ENCODE results near the gene SUPV3L1. TPM values are rescaled to one million over a fixed set of nuclear protein-coding genes. Genes with fewer than 3 reads are reported as not detected.
A peak's percentile ranks its signal among the peaks of the same experiment; 100 is the strongest.

The SUPV3L1 gene
- total RNA-seq, 2 experiments from 2014 or later: 45.0 to 47.6 TPM

DNA sequence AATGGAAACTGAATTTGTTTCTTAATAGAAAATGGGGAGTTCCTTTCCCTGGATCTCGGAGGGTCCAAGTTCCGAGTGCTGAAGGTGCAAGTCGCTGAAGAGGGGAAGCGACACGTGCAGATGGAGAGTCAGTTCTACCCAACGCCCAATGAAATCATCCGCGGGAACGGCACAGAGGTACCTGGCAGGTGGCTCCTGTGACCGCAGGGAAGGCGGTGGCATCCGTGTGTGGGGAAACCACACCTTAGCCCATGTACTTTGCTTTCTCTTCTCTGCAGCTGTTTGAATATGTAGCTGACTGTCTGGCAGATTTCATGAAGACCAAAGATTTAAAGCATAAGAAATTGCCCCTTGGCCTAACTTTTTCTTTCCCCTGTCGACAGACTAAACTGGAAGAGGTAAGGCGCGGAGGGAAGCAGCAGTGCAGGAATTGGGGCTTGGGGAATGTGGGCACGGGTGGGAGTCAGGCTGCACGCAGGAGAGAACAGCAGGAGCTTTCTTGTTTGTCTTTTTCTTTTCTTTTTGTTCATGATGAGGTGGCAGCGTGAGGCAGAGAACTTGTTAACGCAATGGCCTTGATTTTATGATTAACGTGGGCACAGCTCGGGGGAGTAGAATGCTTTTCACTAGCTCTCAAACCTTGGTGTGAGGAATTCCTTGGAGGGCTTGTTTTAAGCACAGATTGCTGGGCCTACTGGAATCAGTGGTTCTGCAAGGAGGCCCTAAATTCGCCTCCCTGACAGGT, 52.9 kb downstream of the SUPV3L1 start:
- H3K4me1 Mint-ChIP-seq (ENCODE audit: low read depth): peaks cover 46% of the 10 kb centered on the region
- H3K4me3 Mint-ChIP-seq: peak overlapping the region; percentile 10
- ChIA-PET POLR2A (no interaction called here), CTCF (interaction anchor here (1.2 to 5.0 kb wide), 4 partner anchors 86 to 175 kb away, joined by 5 to 28 read pairs (median 6); no protein-coding TSS in a partner anchor)
- intact Hi-C loops (cut with micrococcal nuclease): no loop called here
- no peak overlapping the region for H3K27ac Mint-ChIP-seq
- H3K36me3 Mint-ChIP-seq: no peaks in the 10 kb centered on the region
- no peaks in the 10 kb centered on the region for H3K9me3 Mint-ChIP-seq
- DNase-seq: peak; percentile 36
- H3K27me3 Mint-ChIP-seq: no peaks in the 10 kb centered on the region

DNA sequence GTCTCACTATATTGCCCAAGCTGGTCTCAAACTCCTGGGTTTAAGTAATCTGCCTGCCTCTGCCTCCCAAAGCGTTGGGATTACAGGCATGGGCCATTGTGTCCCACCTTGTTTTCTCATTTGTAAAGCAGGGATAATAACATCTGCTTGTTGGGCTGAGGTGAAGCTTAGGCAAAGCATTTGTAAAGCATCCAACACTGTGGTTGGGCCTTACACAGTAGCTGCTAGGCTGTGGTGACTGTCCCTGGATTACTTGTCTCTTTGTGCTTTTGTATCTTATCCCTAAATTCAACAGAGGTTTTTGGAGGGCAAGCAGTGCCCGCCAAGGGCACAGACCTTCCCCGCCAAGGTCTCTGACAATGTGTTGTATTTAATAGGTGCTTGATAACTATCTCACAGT, 54.4 kb downstream of the SUPV3L1 start:
- no peak overlapping the region for H3K27ac Mint-ChIP-seq
- ChIA-PET POLR2A (no interaction called here), CTCF (interaction anchor here (0.5 to 1.8 kb wide), 3 partner anchors 85 to 1452 kb away, joined by 3 to 8 read pairs (median 5); no protein-coding TSS in a partner anchor)
- peaks cover 31% of the 10 kb centered on the region for H3K4me1 Mint-ChIP-seq (ENCODE audit: low read depth)
- H3K4me3 Mint-ChIP-seq: no peak overlapping the region
- H3K27me3 Mint-ChIP-seq: no peaks in the 10 kb centered on the region
- H3K9me3 Mint-ChIP-seq: no peaks in the 10 kb centered on the region
- H3K36me3 Mint-ChIP-seq: no peaks in the 10 kb centered on the region
- no peak for DNase-seq
- intact Hi-C loops (cut with micrococcal nuclease): no loop called here

DNA sequence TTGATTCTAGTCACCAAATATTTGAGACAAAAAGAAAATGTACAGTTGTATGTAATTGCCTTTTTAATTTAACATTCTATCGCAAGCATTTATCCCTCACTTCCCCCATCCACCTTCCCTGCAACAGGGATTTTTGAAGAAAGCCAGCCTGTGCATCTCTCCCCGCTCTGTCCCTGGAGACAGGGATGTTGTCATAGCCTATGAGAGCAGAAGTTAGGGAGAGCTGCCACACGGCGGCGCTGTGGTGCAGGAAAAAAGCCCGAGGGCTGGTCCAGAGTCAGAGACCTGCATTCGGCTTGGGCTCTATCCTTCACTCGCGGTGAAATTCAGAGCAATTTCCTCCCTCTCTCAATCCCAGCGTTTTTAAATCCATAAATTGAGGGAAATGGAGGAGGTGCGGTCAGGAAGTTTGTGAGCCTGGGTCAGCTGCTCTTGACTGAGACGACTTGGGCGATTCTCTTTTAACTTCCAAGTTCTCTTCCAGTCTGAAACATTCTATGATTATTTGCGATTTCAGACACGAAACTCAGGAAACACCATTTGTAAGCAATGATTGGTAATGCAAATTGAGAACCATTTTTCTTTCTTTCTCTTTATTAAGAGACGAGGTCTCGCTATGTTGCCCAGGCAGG, 57.6 kb downstream of the SUPV3L1 start:
- CTCF ChIA-PET: interaction anchor here (1.2 to 6.1 kb wide), 9 partner anchors 8 to 271 kb away, joined by 3 to 118 read pairs (median 5); no protein-coding TSS in a partner anchor
- Mint-ChIP-seq H3K4me3 (no peak overlapping the region), H3K9me3 (no peaks in the 10 kb centered on the region), H3K27ac (no peak overlapping the region), H3K4me1 (ENCODE audit: low read depth) (peaks cover 23% of the 10 kb centered on the region), H3K36me3 (no peaks in the 10 kb centered on the region), H3K27me3 (no peaks in the 10 kb centered on the region)
- intact Hi-C loops (cut with micrococcal nuclease): loop anchor here (1.0 to 5.0 kb wide), 4 partner anchors 81 to 270 kb away; no protein-coding TSS in a partner anchor
- POLR2A ChIA-PET: no interaction called here
- DNase-seq: peak; percentile 93

DNA sequence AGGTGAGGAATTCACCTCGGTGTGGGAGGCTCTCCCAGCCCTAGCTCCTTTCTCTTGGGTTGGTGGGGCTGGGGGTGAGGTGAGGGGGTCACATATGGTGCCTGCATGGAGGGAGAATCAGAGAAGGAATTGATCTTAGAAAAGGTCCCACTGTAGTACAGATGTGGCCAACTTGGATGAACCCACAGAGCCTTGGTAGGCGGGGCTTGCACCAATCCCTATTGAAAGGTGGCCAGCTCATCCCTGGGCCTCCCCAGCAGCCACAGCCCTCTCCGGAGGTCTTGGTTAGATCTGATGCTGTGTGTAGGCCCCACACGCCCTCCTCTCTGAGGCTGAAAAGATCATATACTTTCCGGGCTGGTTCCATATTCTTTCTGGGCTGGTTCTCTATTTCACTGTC, 59.1 kb downstream of the SUPV3L1 start:
- POLR2A ChIA-PET: no interaction called here
- H3K27ac Mint-ChIP-seq: no peak overlapping the region
- intact Hi-C loops (cut with micrococcal nuclease): loop anchor here (5.0 kb wide), 1 partner anchor 268 kb away; no protein-coding TSS in a partner anchor
- DNase-seq: no peak
- H3K4me1 Mint-ChIP-seq (ENCODE audit: low read depth): peaks cover 11% of the 10 kb centered on the region
- H3K27me3 Mint-ChIP-seq: no peaks in the 10 kb centered on the region
- CTCF ChIA-PET: interaction anchor here (0.6 to 6.1 kb wide), 11 partner anchors 10 to 270 kb away, joined by 3 to 118 read pairs (median 4); no protein-coding TSS in a partner anchor
- H3K9me3 Mint-ChIP-seq: no peaks in the 10 kb centered on the region
- H3K4me3 Mint-ChIP-seq: no peak overlapping the region
- H3K36me3 Mint-ChIP-seq: no peaks in the 10 kb centered on the region

DNA sequence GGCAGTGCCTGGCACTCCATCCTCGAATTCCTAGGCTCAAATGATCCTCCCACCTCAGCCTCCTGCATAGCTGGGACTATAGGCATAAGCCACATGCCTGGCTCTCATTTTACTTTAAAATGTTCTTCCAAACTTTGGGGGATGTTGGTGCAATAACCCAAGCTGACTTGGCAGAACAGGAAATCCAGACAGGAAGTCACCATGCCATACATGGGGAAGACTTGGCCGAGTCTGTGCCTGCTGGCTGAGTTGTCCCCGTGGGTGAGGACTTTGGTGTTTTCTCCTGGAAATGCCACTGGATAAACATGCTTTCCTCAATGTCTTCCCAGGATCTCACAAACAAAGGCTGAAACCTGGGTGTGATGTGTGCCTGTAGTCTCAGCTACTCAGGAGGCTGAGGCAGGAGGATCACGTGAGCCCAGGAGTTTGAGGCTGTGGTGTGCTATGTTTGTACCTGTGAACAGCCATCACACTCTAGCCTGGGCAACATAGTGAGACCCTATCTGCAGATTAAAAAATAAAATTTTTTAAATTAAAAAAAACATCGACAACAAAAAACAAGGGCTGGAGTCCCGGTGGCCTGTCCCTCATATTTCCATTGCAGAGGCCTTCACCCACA, 59.9 kb downstream of the SUPV3L1 start:
- no peak overlapping the region for H3K27ac Mint-ChIP-seq
- peaks cover 9% of the 10 kb centered on the region for H3K4me1 Mint-ChIP-seq (ENCODE audit: low read depth)
- POLR2A ChIA-PET: no interaction called here
- no peaks in the 10 kb centered on the region for H3K36me3 Mint-ChIP-seq
- intact Hi-C loops (cut with micrococcal nuclease): loop anchor here (5.0 kb wide), 1 partner anchor 267 kb away; no protein-coding TSS in a partner anchor
- CTCF ChIA-PET: interaction anchor here (1.2 to 6.1 kb wide), 6 partner anchors 11 to 167 kb away, joined by 3 to 118 read pairs (median 4); no protein-coding TSS in a partner anchor
- H3K27me3 Mint-ChIP-seq: no peaks in the 10 kb centered on the region
- no peak overlapping the region for H3K4me3 Mint-ChIP-seq
- DNase-seq: no peak
- no peaks in the 10 kb centered on the region for H3K9me3 Mint-ChIP-seq

DNA sequence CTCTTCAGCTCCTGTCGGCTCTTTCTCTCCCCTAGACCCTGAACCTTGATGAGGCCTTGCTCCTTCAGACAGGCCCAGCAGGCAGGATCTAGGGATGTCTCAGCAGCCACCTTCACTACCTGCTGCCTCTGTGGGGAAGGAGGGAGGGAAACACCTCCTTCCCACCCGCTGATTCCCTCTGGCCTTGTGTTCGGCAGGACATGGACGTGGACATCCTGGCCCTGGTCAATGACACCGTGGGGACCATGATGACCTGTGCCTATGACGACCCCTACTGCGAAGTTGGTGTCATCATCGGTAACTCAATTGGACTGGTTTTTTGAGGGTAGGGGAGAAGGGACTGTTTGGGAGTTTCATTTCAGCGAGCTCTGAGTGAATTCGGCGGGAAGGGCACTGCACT, 60.4 kb downstream of the SUPV3L1 start:
- CTCF ChIA-PET: interaction anchor here (0.6 to 6.1 kb wide), 2 partner anchors 152 to 267 kb away, joined by 3 to 118 read pairs; no protein-coding TSS in a partner anchor
- peaks cover 9% of the 10 kb centered on the region for H3K4me1 Mint-ChIP-seq (ENCODE audit: low read depth)
- intact Hi-C loops (cut with micrococcal nuclease): no loop called here
- POLR2A ChIA-PET: no interaction called here
- no peak overlapping the region for H3K27ac Mint-ChIP-seq
- no peaks in the 10 kb centered on the region for H3K27me3 Mint-ChIP-seq
- no peaks in the 10 kb centered on the region for H3K36me3 Mint-ChIP-seq
- no peaks in the 10 kb centered on the region for H3K9me3 Mint-ChIP-seq
- DNase-seq: no peak
- H3K4me3 Mint-ChIP-seq: no peak overlapping the region

DNA sequence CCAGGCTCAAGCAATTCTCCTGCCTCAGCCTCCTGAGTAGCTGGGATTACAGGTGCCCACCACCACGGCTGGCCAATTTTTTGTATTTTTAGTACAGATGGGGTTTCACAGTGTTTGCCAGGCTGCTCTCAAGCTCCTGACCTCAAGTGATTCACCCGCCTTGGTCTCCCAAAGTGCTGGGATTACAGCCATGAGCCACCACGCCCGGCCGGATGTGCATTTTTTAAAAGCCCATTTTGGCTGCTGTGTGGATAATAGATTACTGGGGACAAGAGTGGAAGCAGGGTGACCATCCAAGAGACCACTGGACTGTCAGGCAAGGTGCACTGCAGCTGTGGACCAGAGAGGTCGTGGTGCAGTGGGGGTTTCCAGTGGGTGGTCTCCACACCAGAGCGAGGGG, 61.5 kb downstream of the SUPV3L1 start:
- Mint-ChIP-seq H3K27me3 (no peaks in the 10 kb centered on the region), H3K36me3 (no peaks in the 10 kb centered on the region), H3K4me1 (ENCODE audit: low read depth) (peaks cover 9% of the 10 kb centered on the region), H3K9me3 (no peaks in the 10 kb centered on the region), H3K27ac (no peak overlapping the region), H3K4me3 (no peak overlapping the region)
- no peak for DNase-seq
- ChIA-PET POLR2A (no interaction called here), CTCF (interaction anchor here (0.7 to 1.5 kb wide), 3 partner anchors 21 to 208 kb away, joined by 3 to 4 read pairs (median 3); partner anchors contain the start of gene HKDC1)
- intact Hi-C loops (cut with micrococcal nuclease): no loop called here

DNA sequence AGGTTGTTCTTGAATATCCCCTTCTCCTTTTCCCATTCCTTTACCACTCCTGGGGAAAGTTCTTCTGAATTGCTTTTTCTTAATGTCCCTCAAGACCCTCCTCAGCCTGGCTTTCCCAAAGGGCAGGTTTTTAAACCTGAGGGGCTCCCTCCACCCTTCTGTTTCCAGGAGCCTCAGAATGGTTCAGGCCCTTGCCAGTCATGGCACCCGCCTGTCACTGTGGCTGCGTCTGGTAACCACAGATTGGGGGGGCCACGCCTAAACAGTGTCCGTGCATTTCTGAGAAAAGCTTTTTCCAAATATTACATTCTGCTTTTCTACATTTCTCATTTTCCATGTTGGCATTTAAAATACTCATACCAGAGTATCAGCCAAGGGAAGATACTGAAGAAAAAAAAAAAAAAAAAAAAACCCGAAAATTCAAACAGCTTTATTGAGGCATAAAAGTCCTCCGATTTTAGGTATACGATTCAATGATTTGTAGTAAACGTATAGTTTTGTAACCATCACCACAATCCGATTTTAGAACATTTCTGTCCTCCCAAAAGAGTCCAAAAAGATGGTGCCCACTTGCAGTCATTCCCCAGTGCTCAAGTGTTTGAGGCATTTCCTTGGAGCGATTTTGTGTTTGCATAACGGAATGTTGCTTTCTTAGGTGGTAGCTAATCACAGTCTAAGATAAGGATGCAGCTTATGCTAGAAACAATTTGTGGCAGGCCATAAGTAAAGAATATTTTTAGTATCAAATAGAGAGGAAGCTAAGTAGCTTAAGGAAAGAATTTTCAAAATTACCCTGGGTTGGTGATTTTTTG, 62.2 kb downstream of the SUPV3L1 start:
- no peaks in the 10 kb centered on the region for H3K9me3 Mint-ChIP-seq
- no peak for DNase-seq
- intact Hi-C loops (cut with micrococcal nuclease): no loop called here
- no peak overlapping the region for H3K4me3 Mint-ChIP-seq
- peaks cover 7% of the 10 kb centered on the region for H3K4me1 Mint-ChIP-seq (ENCODE audit: low read depth)
- ChIA-PET POLR2A (no interaction called here), CTCF (interaction anchor here (0.6 to 1.5 kb wide), 6 partner anchors 22 to 265 kb away, joined by 3 to 4 read pairs (median 3); partner anchors contain the start of gene HKDC1)
- H3K27me3 Mint-ChIP-seq: no peaks in the 10 kb centered on the region
- no peak overlapping the region for H3K27ac Mint-ChIP-seq
- H3K36me3 Mint-ChIP-seq: no peaks in the 10 kb centered on the region

DNA sequence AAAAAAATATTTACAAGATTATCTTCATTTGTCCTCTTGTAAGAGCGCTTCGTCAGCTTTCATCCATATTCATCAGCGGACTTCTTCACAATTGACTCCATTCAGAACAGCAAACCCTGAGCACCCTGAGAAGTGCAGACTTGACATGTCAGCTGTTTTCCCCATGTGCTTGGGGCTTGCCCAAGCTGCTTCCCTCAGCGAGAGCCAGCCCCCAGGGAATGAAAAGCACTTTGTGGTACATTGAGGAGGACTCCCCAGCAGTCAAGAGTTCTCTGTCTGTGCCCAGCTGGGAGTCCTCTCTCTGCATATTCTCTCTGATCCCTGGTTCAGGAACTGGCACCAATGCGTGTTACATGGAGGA, 62.8 kb downstream of the SUPV3L1 start:
- no peak overlapping the region for H3K27ac Mint-ChIP-seq
- H3K4me3 Mint-ChIP-seq: no peak overlapping the region
- no peak for DNase-seq
- H3K27me3 Mint-ChIP-seq: no peaks in the 10 kb centered on the region
- H3K9me3 Mint-ChIP-seq: no peaks in the 10 kb centered on the region
- intact Hi-C loops (cut with micrococcal nuclease): no loop called here
- peaks cover 3% of the 10 kb centered on the region for H3K4me1 Mint-ChIP-seq (ENCODE audit: low read depth)
- ChIA-PET CTCF (interaction anchor here (0.6 to 1.5 kb wide), 4 partner anchors 91 to 265 kb away, joined by 3 to 4 read pairs (median 3); no protein-coding TSS in a partner anchor), POLR2A (no interaction called here)
- no peaks in the 10 kb centered on the region for H3K36me3 Mint-ChIP-seq

DNA sequence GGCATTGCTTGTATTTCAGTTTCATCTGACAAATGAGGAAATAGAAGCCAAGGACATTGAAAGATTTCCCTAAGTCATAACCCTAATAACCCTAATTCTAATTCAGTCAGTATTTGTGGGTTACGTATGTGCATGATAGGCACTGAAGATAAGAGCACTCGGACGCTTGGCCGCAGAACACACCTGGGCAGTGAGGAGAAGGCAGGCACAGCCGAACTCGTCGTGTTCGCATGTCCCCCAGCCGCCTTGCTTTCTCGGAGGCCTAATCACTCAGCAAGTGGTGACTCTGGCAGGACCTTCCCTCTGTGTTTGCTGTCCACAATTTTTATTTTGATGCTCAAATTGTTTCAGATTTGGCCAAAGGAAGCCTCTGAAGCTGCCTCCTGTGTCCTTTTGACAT, 63.8 kb downstream of the SUPV3L1 start:
- H3K9me3 Mint-ChIP-seq: no peaks in the 10 kb centered on the region
- peaks cover 3% of the 10 kb centered on the region for H3K4me1 Mint-ChIP-seq (ENCODE audit: low read depth)
- H3K27ac Mint-ChIP-seq: no peak overlapping the region
- ChIA-PET POLR2A (no interaction called here), CTCF (no interaction called here)
- no peaks in the 10 kb centered on the region for H3K36me3 Mint-ChIP-seq
- intact Hi-C loops (cut with micrococcal nuclease): no loop called here
- no peak overlapping the region for H3K4me3 Mint-ChIP-seq
- no peaks in the 10 kb centered on the region for H3K27me3 Mint-ChIP-seq
- DNase-seq: no peak

DNA sequence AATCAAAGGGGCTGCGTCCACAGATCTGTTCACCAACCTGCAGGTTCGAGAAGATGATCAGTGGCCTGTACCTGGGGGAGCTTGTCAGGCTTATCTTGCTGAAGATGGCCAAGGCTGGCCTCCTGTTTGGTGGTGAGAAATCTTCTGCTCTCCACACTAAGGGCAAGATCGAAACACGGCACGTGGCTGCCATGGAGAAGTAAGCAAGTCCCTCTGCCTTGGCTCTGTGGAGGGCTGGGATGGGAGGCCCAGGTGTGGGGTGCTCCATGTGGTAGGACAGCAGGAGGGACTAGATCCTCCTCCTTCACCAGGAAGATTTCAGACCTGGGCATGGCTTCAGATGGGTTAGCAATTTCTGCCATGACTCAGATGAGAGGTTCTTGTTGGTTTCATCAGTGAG, 66.0 kb downstream of the SUPV3L1 start:
- CTCF ChIA-PET: interaction anchor here (1.2 to 1.5 kb wide), 2 partner anchors 146 to 162 kb away, joined by 3 to 5 read pairs; no protein-coding TSS in a partner anchor
- intact Hi-C loops (cut with micrococcal nuclease): no loop called here
- H3K27ac Mint-ChIP-seq: no peak overlapping the region
- no peaks in the 10 kb centered on the region for H3K4me1 Mint-ChIP-seq (ENCODE audit: low read depth)
- no peaks in the 10 kb centered on the region for H3K27me3 Mint-ChIP-seq
- no peak overlapping the region for H3K4me3 Mint-ChIP-seq
- POLR2A ChIA-PET: no interaction called here
- H3K9me3 Mint-ChIP-seq: no peaks in the 10 kb centered on the region
- no peaks in the 10 kb centered on the region for H3K36me3 Mint-ChIP-seq
- no peak for DNase-seq
